Common myeloid progenitor, CD34-positive (primary cell): Measurements from ENCODE around the gene SLFN5. TPM values are rescaled to one million over a fixed set of nuclear protein-coding genes. Genes with fewer than 3 reads are reported as not detected.
"Not testable (repeated sequence)": the region's sequence is repeated elsewhere in the genome, so short reads cannot be mapped to it uniquely, and the experiment has no call there.

Source experiments
- CTCF ChIA-PET: fragments of 350-600 bp; sonication (Branson Sonifier 250); formaldehyde crosslinking; loops from one replicate; lab custom pipeline; 2021; ENCODE audit warnings: antibody characterized with exemption; lab: Charles Lee
- POLR2A ChIA-PET: fragments of 350-600 bp; sonication (Branson Sonifier 250); formaldehyde crosslinking; loops from one replicate; lab custom pipeline; 2021; ENCODE audit warnings: antibody characterized with exemption; lab: Charles Lee
- DNase-seq, 3 donors: peaks; one replicate each; pipeline versions ENCODE4 v3.0.0 to v3.0.0-alpha.2; 2013
- H3K27ac ChIP-seq, 2 experiments: 1 replicate in 1 of 2; 2 replicates in 1 of 2; pipeline ENCODE4 v1.7.0; 2013; ENCODE audit warnings: inconsistent platforms in 2 of 2, low read length in 2 of 2, mild to moderate bottlenecking in 2 of 2, low read depth in 1 of 2, moderate library complexity in 1 of 2; ENCODE audit not compliant: severe bottlenecking in 2 of 2, insufficient read depth in 1 of 2, poor library complexity in 1 of 2
- H3K27me3 ChIP-seq, 5 experiments: replicated peaks in 2 of 5; 1 replicate in 3 of 5; 2 replicates in 2 of 5; pipeline versions ENCODE4 v1.6.1 to v1.7.0; 2013; ENCODE audit warnings: low read length in 4 of 5, mild to moderate bottlenecking in 2 of 5, moderate library complexity in 2 of 5, inconsistent platforms in 1 of 5; ENCODE audit not compliant: insufficient read depth in 5 of 5, control insufficient read depth in 4 of 5
- H3K36me3 ChIP-seq, 4 experiments: 1 replicate in 2 of 4; 2 replicates in 2 of 4; pipeline versions ENCODE4 v1.6.1 to v1.7.0; 2013; ENCODE audit warnings: low read length in 3 of 4, control low read depth in 1 of 4, mild to moderate bottlenecking in 1 of 4; ENCODE audit not compliant: control insufficient read depth in 4 of 4, insufficient read depth in 4 of 4
- H3K4me1 ChIP-seq, 4 experiments: 1 replicate in 3 of 4; 2 replicates in 1 of 4; pipeline versions ENCODE4 v1.6.1 to v1.7.1; 2013; ENCODE audit warnings: low read length in 3 of 4, mild to moderate bottlenecking in 3 of 4, control low read depth in 1 of 4, inconsistent platforms in 1 of 4, moderate library complexity in 1 of 4; ENCODE audit not compliant: control insufficient read depth in 4 of 4, insufficient read depth in 4 of 4; ENCODE audit errors: control extremely low read depth in 1 of 4
- H3K4me3 ChIP-seq, 7 experiments: 1 replicate in 4 of 7; 2 replicates in 3 of 7; pipeline versions ENCODE4 v1.5.1 to v1.7.0; 2013; ENCODE audit warnings: mild to moderate bottlenecking in 7 of 7, low read length in 6 of 7, moderate library complexity in 6 of 7, inconsistent platforms in 2 of 7, low read depth in 2 of 7, control low read depth in 1 of 7; ENCODE audit not compliant: insufficient read depth in 4 of 7, control insufficient read depth in 1 of 7; ENCODE audit errors: extremely low read depth in 1 of 7
- H3K9me3 ChIP-seq, 5 experiments: 1 replicate in 4 of 5; 2 replicates in 1 of 5; pipeline versions ENCODE4 v1.6.1 to v1.7.1; 2013; ENCODE audit warnings: low read length in 4 of 5, mild to moderate bottlenecking in 2 of 5, inconsistent platforms in 1 of 5, low read depth in 1 of 5, moderate library complexity in 1 of 5; ENCODE audit not compliant: control insufficient read depth in 4 of 5, insufficient read depth in 2 of 5; ENCODE audit errors: control extremely low read depth in 1 of 5
- WGBS: methylation state at CpG from one replicate; pipeline ENCODE4 v1.1.5; 2013; ENCODE audit not compliant: insufficient coverage; 5-methylcytosine and 5-hydroxymethylcytosine counted together
- polyA plus RNA-seq: library from polyadenylated mRNA; unstranded; fragments of 120-200 nt; gene quantifications from one replicate; pipeline ENCODE4 v1.2.1, GENCODE V29; 2013

SLFN5 gene
- polyA plus RNA-seq: 0.48 TPM

GRCh38 chr17:35242805-35243560 lies at the start of gene SLFN5:
Gene SLFN5 (plus strand): TSS chr17:35243072. CDS start chr17:35258691, 15,619 bp downstream.
- Histone ChIP-seq H3K36me3 (no peaks in the 10 kb centered on the region), H3K27ac (peak within 1 kb of the TSS in 1 of 2 experiments; percentile 77), H3K9me3 (no peaks in the 10 kb centered on the region), H3K27me3 (peaks cover 0 to 53% (median 10%) of the 10 kb centered on the region in 5 experiments), H3K4me3 (peak within 1 kb of the TSS; percentile 78 to 91 (median 86)), H3K4me1 (peaks cover 0 to 34% (median 29%) of the 10 kb centered on the region in 4 experiments)
- peak; percentile 86 to 88 (median 87) for DNase-seq
- POLR2A ChIA-PET: interaction anchor here (0.6 to 1.3 kb wide), 2 partner anchors 29 to 60 kb away, joined by 3 read pairs; no protein-coding TSS in a partner anchor
- under 1% methylated on average over 40 of the region's 44 CpGs for WGBS
- CTCF ChIA-PET: interaction anchor here (1.2 kb wide), 1 partner anchor 9 kb away, joined by 3 read pairs; no protein-coding TSS in a partner anchor

GRCh38 chr17:35194001-35194400 lies 48.9 kb upstream of the SLFN5 start, which contains the start of gene SLC35G3:
Gene SLC35G3 (minus strand): TSS chr17:35194393. CDS start chr17:35194307, 86 bp downstream.
- H3K9me3 ChIP-seq, POLR2A ChIA-PET, DNase-seq, H3K4me3 ChIP-seq, H3K27ac ChIP-seq, H3K4me1 ChIP-seq, CTCF ChIA-PET, H3K36me3 ChIP-seq: not testable (repeated sequence)
- peaks cover 0 to 17% (median 2%) of the 10 kb centered on the region in 5 experiments for H3K27me3 ChIP-seq
- WGBS: 100% methylated on average over 6 of the region's 12 CpGs

- POLR2A ChIA-PET, H3K9me3 ChIP-seq, H3K4me3 ChIP-seq, DNase-seq, H3K4me1 ChIP-seq, CTCF ChIA-PET, H3K36me3 ChIP-seq, H3K27ac ChIP-seq: not testable (repeated sequence)
- H3K27me3 ChIP-seq: peaks cover 0 to 17% (median 2%) of the 10 kb centered on the region in 5 experiments
- WGBS: 98% methylated on average over 23 of the region's 31 CpGs
These were observed 47.8 kb upstream of the SLFN5 start for GRCh38 chr17:35195062-35195461.

- H3K4me1 ChIP-seq, H3K36me3 ChIP-seq, CTCF ChIA-PET, DNase-seq, H3K27ac ChIP-seq, POLR2A ChIA-PET, H3K4me3 ChIP-seq: not testable (repeated sequence)
- no CpG with 5 or more reads among the region's 2 CpGs for WGBS
- Histone ChIP-seq H3K9me3 (peaks cover 0 to 10% (median 4%) of the 10 kb centered on the region in 5 experiments), H3K27me3 (peaks cover 0 to 37% (median 6%) of the 10 kb centered on the region in 5 experiments)
These were observed 40.3 kb upstream of the SLFN5 start for GRCh38 chr17:35202582-35202981.

- Histone ChIP-seq H3K27ac (no peak overlapping the region), H3K36me3 (no peaks in the 10 kb centered on the region), H3K4me1 (peaks cover 14 to 22% (median 18%) of the 10 kb centered on the region in 4 experiments), H3K9me3 (peaks cover 0 to 13% (median 6%) of the 10 kb centered on the region in 5 experiments), H3K4me3 (no peak overlapping the region), H3K27me3 (peaks cover 5 to 80% (median 40%) of the 10 kb centered on the region in 5 experiments)
- POLR2A ChIA-PET: no interaction called here
- WGBS: 100% methylated on average over 3 of the region's 7 CpGs
- CTCF ChIA-PET: interaction anchor here (0.9 kb wide), 1 partner anchor 28 kb away, joined by 3 read pairs; no protein-coding TSS in a partner anchor
- DNase-seq: no peak
These were observed 32.1 kb upstream of the SLFN5 start for GRCh38 chr17:35210741-35211140.

- ChIA-PET POLR2A (interaction anchor here (0.6 kb wide), 1 partner anchor 30 kb away, joined by 3 read pairs; no protein-coding TSS in a partner anchor), CTCF (interaction anchor here (1.2 kb wide), 1 partner anchor 11 kb away, joined by 3 read pairs; no protein-coding TSS in a partner anchor)
- peaks cover 0 to 14% (median 6%) of the 10 kb centered on the region in 5 experiments for H3K9me3 ChIP-seq
- H3K4me1 ChIP-seq: peaks cover 14 to 22% (median 18%) of the 10 kb centered on the region in 4 experiments
- no peak overlapping the region for H3K4me3 ChIP-seq
- 100% methylated on average over 3 of the region's 4 CpGs for WGBS
- H3K27ac ChIP-seq: no peak overlapping the region
- H3K36me3 ChIP-seq: no peaks in the 10 kb centered on the region
- peak in 1 of 3 donors; percentile 51 for DNase-seq
- H3K27me3 ChIP-seq: peaks cover 5 to 78% (median 50%) of the 10 kb centered on the region in 5 experiments
These were observed 30.2 kb upstream of the SLFN5 start for GRCh38 chr17:35212668-35213067.
